Endodermal cell (in vitro differentiated cells): ENCODE measurements around the gene MBIP. TPM values are rescaled to one million over a fixed set of nuclear protein-coding genes. Genes with fewer than 3 reads are reported as not detected.

Source experiments
- DNase-seq: peaks from one replicate; pipeline ENCODE4 v3.0.0-alpha.2; 2017
- H3K27ac ChIP-seq: 2 replicates; pipeline ENCODE4 v1.5.1; 2013; ENCODE audit warnings: mild to moderate bottlenecking, low read depth, low read length, moderate library complexity
- H3K27me3 ChIP-seq: 2 replicates; pipeline ENCODE4 v1.6.1; 2013; ENCODE audit warnings: mild to moderate bottlenecking, low read length, moderate library complexity; ENCODE audit not compliant: insufficient read depth, control insufficient read depth, poor library complexity, severe bottlenecking
- H3K36me3 ChIP-seq: 2 replicates; pipeline ENCODE4 v1.7.0; 2013; ENCODE audit warnings: mild to moderate bottlenecking, low read length, moderate library complexity; ENCODE audit not compliant: control insufficient read depth, insufficient read depth
- H3K4me1 ChIP-seq: one replicate; pipeline ENCODE4 v1.7.0; 2013; ENCODE audit warnings: low read length; ENCODE audit not compliant: control insufficient read depth, insufficient read depth
- H3K4me3 ChIP-seq: 2 replicates; pipeline ENCODE4 v1.5.1; 2013; ENCODE audit warnings: mild to moderate bottlenecking, low read length, moderate library complexity
- H3K9ac ChIP-seq: 2 replicates; pipeline ENCODE4 v1.6.1; 2013; ENCODE audit warnings: mild to moderate bottlenecking, low read length, moderate library complexity; ENCODE audit not compliant: poor library complexity, severe bottlenecking; ENCODE audit errors: extremely low read depth
- H3K9me3 ChIP-seq: 2 replicates; pipeline ENCODE4 v1.6.1; 2013; ENCODE audit warnings: mild to moderate bottlenecking, low read length, moderate library complexity; ENCODE audit not compliant: control insufficient read depth
- H3K27ac Mint-ChIP-seq: 2 replicates; pipeline ENCODE4 v1.8.0; 2020; ENCODE audit warnings: mixed read lengths
- H3K27me3 Mint-ChIP-seq: 2 replicates; pipeline ENCODE4 v1.8.0; 2021; ENCODE audit warnings: mild to moderate bottlenecking, mixed read lengths; ENCODE audit not compliant: insufficient read depth
- H3K36me3 Mint-ChIP-seq: 2 replicates; pipeline ENCODE4 v1.8.0; 2020; ENCODE audit warnings: low read depth, mixed read lengths
- H3K4me1 Mint-ChIP-seq: 2 replicates; pipeline ENCODE4 v1.8.0; 2020; ENCODE audit warnings: mixed read lengths
- H3K4me3 Mint-ChIP-seq: 2 replicates; pipeline ENCODE4 v1.8.0; 2020; ENCODE audit warnings: mild to moderate bottlenecking, moderate library complexity, mixed read lengths
- H3K9me3 Mint-ChIP-seq: 2 replicates; pipeline ENCODE4 v1.8.0; 2020; ENCODE audit warnings: mild to moderate bottlenecking, mixed read lengths
- WGBS, 2 experiments: methylation state at CpG; one replicate each; pipeline versions ENCODE4 v1.1.5 to v1.1.7; 2013; ENCODE audit warnings: missing lambda C conversion rate in 2 of 2, mixed read lengths in 1 of 2; ENCODE audit not compliant: insufficient coverage in 1 of 2, insufficient read length in 1 of 2; 5-methylcytosine and 5-hydroxymethylcytosine counted together
- long read RNA-seq, 4 experiments: library from polyadenylated mRNA in 2 of 4; library from RNA in 1 of 4; library from capped mRNA in 1 of 4; stranded (forward) in 3 of 4; unstranded in 1 of 4; transcript quantifications; one replicate each; pipeline ENCODE4 v2.0.0, GENCODE V29; 2020 to 2021; ENCODE audit warnings: inconsistent platforms in 1 of 4
- polyA plus RNA-seq, 2 experiments: library from polyadenylated mRNA; stranded (reverse); fragments of 50-300 nt; gene quantifications; one replicate each; pipeline ENCODE4 v1.2.3, GENCODE V29; 2013
- total RNA-seq, 2 donors: library from RNA; stranded (reverse); fragmentation: NEBNext Ultra II Directional in 1 of 2; extraction: Animal tissue kit (Norgen Biotek cat#: 25700) in 1 of 2; gene quantifications; 2 replicates in 1 of 2; 3 replicates in 1 of 2; pipeline ENCODE4 v1.2.1, GENCODE V29; 2021
- TF ChIP-seq, protein P1 (sequence below): fragments of 200-600 bp; sonication (generic); conservative IDR thresholded peaks from 2 replicates; pipeline ENCODE4 v1.5.0; 2021; ENCODE audit warnings: antibody characterized with exemption, mild to moderate bottlenecking

MBIP gene, protein sequence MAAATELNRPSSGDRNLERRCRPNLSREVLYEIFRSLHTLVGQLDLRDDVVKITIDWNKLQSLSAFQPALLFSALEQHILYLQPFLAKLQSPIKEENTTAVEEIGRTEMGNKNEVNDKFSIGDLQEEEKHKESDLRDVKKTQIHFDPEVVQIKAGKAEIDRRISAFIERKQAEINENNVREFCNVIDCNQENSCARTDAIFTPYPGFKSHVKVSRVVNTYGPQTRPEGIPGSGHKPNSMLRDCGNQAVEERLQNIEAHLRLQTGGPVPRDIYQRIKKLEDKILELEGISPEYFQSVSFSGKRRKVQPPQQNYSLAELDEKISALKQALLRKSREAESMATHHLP
- total RNA-seq, result 10 to 100 TPM; 35.5 TPM
- 37.7 TPM for polyA plus RNA-seq (2013, experiment 1 of 2)
- 37.7 TPM for polyA plus RNA-seq (2013, experiment 2 of 2)
- long read RNA-seq, experiment 1, transcript MBIP-203 (9 exons, 1,648 nt), result major isoform, 6 of 23 reads
- long read RNA-seq, experiment 1, partial matches to known transcripts, result 8 of 23 reads
- long read RNA-seq, experiment 1, other reads (novel, unspliced or antisense), result 8 of 23 reads
- long read RNA-seq, experiment 2, transcript MBIP-203 (9 exons, 1,648 nt), result major isoform, 49 of 72 reads
- long read RNA-seq, experiment 2, transcript MBIP-201 (9 exons, 1,586 nt), result minor isoform, 10 of 72 reads
- long read RNA-seq, experiment 2, partial matches to known transcripts, result 4 of 72 reads
- long read RNA-seq, experiment 2, other reads (novel, unspliced or antisense), result 8 of 72 reads
- long read RNA-seq, experiment 3, transcript MBIP-202 (8 exons, 1,449 nt), result minor isoform, 6 of 128 reads
- long read RNA-seq, experiment 3, transcript MBIP-203 (9 exons, 1,648 nt), result major isoform, 95 of 128 reads
- long read RNA-seq, experiment 3, transcript MBIP-201 (9 exons, 1,586 nt), result minor isoform, 14 of 128 reads
- long read RNA-seq, experiment 3, partial matches to known transcripts, result 3 of 128 reads
- long read RNA-seq, experiment 3, other reads (novel, unspliced or antisense), result 10 of 128 reads
- long read RNA-seq, experiment 4, transcript MBIP-203 (9 exons, 1,648 nt), result major isoform, 81 of 105 reads
- long read RNA-seq, experiment 4, transcript MBIP-201 (9 exons, 1,586 nt), result minor isoform, 15 of 105 reads
- long read RNA-seq, experiment 4, partial matches to known transcripts, result 1 of 105 reads
- long read RNA-seq, experiment 4, other reads (novel, unspliced or antisense), result 7 of 105 reads

DNA sequence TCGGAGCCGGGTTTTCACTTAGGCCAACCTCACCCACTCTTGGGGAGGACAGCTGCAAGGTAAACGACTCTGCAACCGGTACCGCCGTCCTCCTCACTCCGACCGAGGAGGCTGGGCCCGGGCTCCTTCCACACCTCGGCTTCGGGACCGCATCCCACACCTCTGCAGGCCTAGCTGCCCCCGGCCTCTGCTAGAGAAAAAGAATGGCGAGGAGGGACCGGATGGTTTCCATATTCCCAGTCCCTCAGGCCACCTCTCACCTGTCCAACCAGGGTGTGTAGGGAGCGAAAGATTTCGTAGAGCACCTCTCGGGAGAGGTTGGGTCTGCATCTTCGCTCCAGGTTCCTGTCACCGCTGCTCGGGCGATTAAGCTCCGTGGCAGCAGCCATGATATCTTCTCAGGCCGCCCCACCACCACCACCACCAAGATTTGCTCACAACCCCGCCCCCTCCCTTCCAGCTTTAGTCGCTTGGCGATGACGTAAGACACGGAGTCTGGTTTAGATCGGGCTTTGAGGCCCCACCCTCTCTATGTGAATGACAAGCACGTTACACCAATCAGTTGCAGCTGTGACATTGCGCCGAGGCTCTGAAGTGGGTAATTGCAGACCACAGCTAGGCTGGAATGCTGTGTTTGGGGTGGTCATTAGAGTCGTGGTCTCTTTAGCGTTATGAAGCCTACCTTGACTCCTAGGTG is at the start of gene MBIP:
TSS of gene MBIP (minus strand) at position 438 of the 697 bp plus-strand sequence. CDS start at position 389, 49 bp downstream.
- peaks cover 21% of the 10 kb centered on the region for H3K27me3 Mint-ChIP-seq
- 0% methylated on average over 4 to 35 of the region's 35 CpGs for WGBS, 2 experiments
- Histone ChIP-seq H3K27me3 (peaks cover 7% of the 10 kb centered on the region), H3K36me3 (no peaks in the 10 kb centered on the region), H3K4me1 (peaks cover 6% of the 10 kb centered on the region), H3K9me3 (no peaks in the 10 kb centered on the region), H3K27ac (peak within 1 kb of the TSS; percentile 77), H3K4me3 (peak within 1 kb of the TSS; percentile 97), H3K9ac (peak within 1 kb of the TSS; percentile 90)
- DNase-seq, result peak; percentile 98
- peak within 1 kb of the TSS; percentile 86 for H3K4me3 Mint-ChIP-seq
- no peaks in the 10 kb centered on the region for H3K36me3 Mint-ChIP-seq
- peaks cover 21% of the 10 kb centered on the region for H3K4me1 Mint-ChIP-seq
- TF ChIP-seq, protein P1, sequence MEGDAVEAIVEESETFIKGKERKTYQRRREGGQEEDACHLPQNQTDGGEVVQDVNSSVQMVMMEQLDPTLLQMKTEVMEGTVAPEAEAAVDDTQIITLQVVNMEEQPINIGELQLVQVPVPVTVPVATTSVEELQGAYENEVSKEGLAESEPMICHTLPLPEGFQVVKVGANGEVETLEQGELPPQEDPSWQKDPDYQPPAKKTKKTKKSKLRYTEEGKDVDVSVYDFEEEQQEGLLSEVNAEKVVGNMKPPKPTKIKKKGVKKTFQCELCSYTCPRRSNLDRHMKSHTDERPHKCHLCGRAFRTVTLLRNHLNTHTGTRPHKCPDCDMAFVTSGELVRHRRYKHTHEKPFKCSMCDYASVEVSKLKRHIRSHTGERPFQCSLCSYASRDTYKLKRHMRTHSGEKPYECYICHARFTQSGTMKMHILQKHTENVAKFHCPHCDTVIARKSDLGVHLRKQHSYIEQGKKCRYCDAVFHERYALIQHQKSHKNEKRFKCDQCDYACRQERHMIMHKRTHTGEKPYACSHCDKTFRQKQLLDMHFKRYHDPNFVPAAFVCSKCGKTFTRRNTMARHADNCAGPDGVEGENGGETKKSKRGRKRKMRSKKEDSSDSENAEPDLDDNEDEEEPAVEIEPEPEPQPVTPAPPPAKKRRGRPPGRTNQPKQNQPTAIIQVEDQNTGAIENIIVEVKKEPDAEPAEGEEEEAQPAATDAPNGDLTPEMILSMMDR, result no peak
- peak within 1 kb of the TSS; percentile 96 for H3K27ac Mint-ChIP-seq
- H3K9me3 Mint-ChIP-seq, result no peaks in the 10 kb centered on the region

DNA sequence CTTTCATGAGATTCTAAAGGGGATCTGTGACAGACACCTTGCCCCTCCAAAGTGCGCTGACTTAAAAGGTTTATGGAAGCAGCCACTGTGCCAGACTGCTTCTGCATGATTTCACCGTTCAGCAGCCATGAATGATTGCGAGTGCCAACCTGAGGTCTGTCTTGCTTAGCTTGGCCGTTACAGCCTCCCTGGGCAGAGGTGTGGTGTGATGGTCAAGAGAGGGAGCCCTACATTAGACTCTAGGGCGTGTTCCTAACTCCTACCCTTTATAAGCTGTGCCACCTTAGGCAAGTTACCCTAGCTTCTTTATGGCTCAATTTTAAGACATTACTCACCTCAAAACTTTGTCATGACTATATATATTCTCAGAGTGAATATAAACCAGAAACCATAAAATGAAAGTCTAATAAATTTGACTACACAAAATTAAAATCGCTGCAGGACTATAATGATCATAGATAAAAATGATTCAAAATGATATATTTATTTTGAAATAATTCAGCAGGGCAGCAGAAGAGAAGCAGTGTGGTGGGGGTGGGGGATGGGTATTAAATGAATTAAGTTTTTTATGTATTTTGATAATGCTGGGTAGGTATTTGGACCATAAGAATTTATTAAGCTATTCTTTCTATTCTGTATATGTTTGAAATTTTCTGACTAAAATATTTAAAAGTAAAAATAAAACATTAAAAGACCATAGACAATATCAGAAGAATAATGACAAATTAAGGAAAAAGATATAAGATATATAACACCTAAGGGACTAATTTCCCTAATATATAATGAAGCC is 47.7 kb upstream of the MBIP start:
- no peaks in the 10 kb centered on the region for H3K4me1 ChIP-seq
- DNase-seq, result no peak
- 86 to 100% methylated on average over 1 to 5 of the region's 6 CpGs for WGBS, 2 experiments
- Mint-ChIP-seq H3K4me3 (no peak overlapping the region), H3K36me3 (no peaks in the 10 kb centered on the region), H3K9me3 (no peaks in the 10 kb centered on the region), H3K4me1 (peaks cover 6% of the 10 kb centered on the region), H3K27me3 (peaks cover 9% of the 10 kb centered on the region), H3K27ac (no peak overlapping the region)
- TF ChIP-seq, protein P1, result no peak
- H3K27ac ChIP-seq, result no peak overlapping the region
- no peak overlapping the region for H3K4me3 ChIP-seq
- H3K9me3 ChIP-seq, result no peaks in the 10 kb centered on the region
- no peaks in the 10 kb centered on the region for H3K36me3 ChIP-seq
- H3K27me3 ChIP-seq, result no peaks in the 10 kb centered on the region
- no peak overlapping the region for H3K9ac ChIP-seq
